ENCODE data around the gene CAMP.

DNA sequence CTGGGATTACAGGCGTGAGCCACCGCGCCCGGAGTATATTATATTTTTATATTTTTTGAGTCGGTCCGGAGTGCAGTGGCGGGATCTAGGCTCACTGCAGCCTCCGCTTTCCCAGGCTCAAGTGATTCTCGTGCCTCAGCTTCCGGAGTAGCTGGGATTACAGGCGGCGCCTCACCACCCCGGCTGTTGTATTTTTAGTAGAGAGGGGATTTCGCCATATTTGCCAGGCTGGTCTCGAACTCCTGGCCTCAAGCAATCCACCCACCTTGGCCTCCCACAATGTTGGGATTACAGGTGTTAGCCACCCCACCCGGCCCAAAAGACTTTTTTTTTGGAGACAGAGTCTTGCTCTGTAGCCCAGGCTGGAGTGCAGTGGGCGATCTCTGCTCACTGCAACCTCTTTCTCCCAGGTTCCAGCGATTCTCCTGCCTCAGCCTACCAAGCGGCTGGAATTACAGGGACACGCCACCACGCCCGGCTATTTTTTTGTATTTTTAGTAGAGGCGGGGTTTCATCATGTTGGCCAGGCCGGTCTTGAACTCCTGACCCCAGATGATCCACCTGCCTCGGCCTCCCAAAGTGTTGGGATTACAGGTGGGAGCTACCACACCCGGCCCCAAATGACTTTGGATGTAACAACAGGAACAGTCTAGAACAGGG lies 18.6 kb downstream of the CAMP start:
- TF ChIP-seq, protein P1, sequence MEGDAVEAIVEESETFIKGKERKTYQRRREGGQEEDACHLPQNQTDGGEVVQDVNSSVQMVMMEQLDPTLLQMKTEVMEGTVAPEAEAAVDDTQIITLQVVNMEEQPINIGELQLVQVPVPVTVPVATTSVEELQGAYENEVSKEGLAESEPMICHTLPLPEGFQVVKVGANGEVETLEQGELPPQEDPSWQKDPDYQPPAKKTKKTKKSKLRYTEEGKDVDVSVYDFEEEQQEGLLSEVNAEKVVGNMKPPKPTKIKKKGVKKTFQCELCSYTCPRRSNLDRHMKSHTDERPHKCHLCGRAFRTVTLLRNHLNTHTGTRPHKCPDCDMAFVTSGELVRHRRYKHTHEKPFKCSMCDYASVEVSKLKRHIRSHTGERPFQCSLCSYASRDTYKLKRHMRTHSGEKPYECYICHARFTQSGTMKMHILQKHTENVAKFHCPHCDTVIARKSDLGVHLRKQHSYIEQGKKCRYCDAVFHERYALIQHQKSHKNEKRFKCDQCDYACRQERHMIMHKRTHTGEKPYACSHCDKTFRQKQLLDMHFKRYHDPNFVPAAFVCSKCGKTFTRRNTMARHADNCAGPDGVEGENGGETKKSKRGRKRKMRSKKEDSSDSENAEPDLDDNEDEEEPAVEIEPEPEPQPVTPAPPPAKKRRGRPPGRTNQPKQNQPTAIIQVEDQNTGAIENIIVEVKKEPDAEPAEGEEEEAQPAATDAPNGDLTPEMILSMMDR (IDR thresholded peaks at IDR 0.05) = no peak
- TF ChIP-seq POLR2A (IDR thresholded peaks at IDR 0.05) = no peak
